HepG2 (cell line): ENCODE measurements around the gene NFE2L1. TPM values are rescaled to one million over a fixed set of nuclear protein-coding genes. Genes with fewer than 3 reads are reported as not detected.
A peak's percentile ranks its signal among the peaks of the same experiment; 100 is the strongest.

Source experiments
- BCLAF1 ChIP-seq: fragments of 450-650 bp; IDR thresholded peaks from 2 replicates; pipeline ENCODE4 v1.6.1; 2017; ENCODE audit warnings: mild to moderate bottlenecking
- CHD4 ChIP-seq: fragments of 200-600 bp; sonication (generic); IDR thresholded peaks from 2 replicates; pipeline ENCODE4 v1.7.0; 2017; ENCODE audit warnings: mild to moderate bottlenecking, low read length, borderline replicate concordance
- CSRNP1 ChIP-seq: sonication (generic); formaldehyde crosslinking; IDR thresholded peaks from 2 replicates; pipeline ENCODE4 v1.8.1; 2023; ENCODE audit warnings: mild to moderate bottlenecking, missing genetic modification reagents
- EZH2 ChIP-seq: conservative IDR thresholded peaks from 2 replicates; pipeline ENCODE4 v1.6.1; 2012; ENCODE audit warnings: mild to moderate bottlenecking, low read depth, low read length, moderate library complexity
- FOXP1 ChIP-seq, 2 experiments: fragments of 450-650 bp in 1 of 2; IDR thresholded peaks; 2 replicates each; pipeline ENCODE4 v1.6.1; 2017 to 2018; ENCODE audit warnings: antibody characterized with exemption in 1 of 2
- HDAC6 ChIP-seq: fragments of 200-600 bp; sonication (generic); IDR thresholded peaks from 2 replicates; pipeline ENCODE4 v1.7.0; 2017; ENCODE audit warnings: mild to moderate bottlenecking, antibody characterized with exemption, low read length, low read depth
- MAFF ChIP-seq: IDR thresholded peaks from 2 replicates; pipeline ENCODE4 v1.6.1; 2011; ENCODE audit warnings: low read depth, low read length, improper control_type of control experiment
- MED13 ChIP-seq: sonication (generic); formaldehyde crosslinking; IDR thresholded peaks from 2 replicates; pipeline ENCODE4 v1.5.0; 2020; ENCODE audit warnings: missing genetic modification reagents
- NAIF1 ChIP-seq: sonication (generic); formaldehyde crosslinking; IDR thresholded peaks from 2 replicates; pipeline ENCODE4 v1.5.0; 2020; ENCODE audit warnings: mild to moderate bottlenecking, missing genetic modification reagents, borderline replicate concordance
- PHF20 ChIP-seq: sonication (generic); formaldehyde crosslinking; IDR thresholded peaks from 2 replicates; pipeline ENCODE4 v1.5.0; 2020; ENCODE audit warnings: mild to moderate bottlenecking, missing genetic modification reagents
- PHF8 ChIP-seq: sonication (generic); formaldehyde crosslinking; IDR thresholded peaks from 2 replicates; pipeline ENCODE4 v1.5.0; 2020; ENCODE audit warnings: missing genetic modification reagents
- RBM39 ChIP-seq: fragments of 200-400 bp; formaldehyde crosslinking; IDR thresholded peaks from one replicate; pipeline ENCODE4 v1.6.1; 2018; ENCODE audit warnings: antibody characterized with exemption, mild to moderate bottlenecking, low read depth, low read length; ENCODE audit not compliant: poor library complexity, severe bottlenecking
- SAP130 ChIP-seq: IDR thresholded peaks from 2 replicates; pipeline ENCODE4 v1.6.1; 2016; ENCODE audit warnings: low read depth
- SCMH1 ChIP-seq: sonication (generic); formaldehyde crosslinking; IDR thresholded peaks from 2 replicates; pipeline ENCODE4 v1.9.0; 2021; ENCODE audit warnings: missing genetic modification reagents, mild to moderate bottlenecking, borderline replicate concordance
- TARDBP ChIP-seq: sonication (generic); formaldehyde crosslinking; IDR thresholded peaks from 2 replicates; pipeline ENCODE4 v1.8.0; 2022; ENCODE audit warnings: mild to moderate bottlenecking, missing genetic modification reagents
- ZMAT3 ChIP-seq: sonication (generic); formaldehyde crosslinking; conservative IDR thresholded peaks from 2 replicates; pipeline ENCODE4 v1.7.0; 2021; ENCODE audit warnings: missing genetic modification reagents
- ZNF281 ChIP-seq: sonication (generic); formaldehyde crosslinking; IDR thresholded peaks from 2 replicates; pipeline ENCODE4 v1.4.0; 2020; ENCODE audit warnings: missing genetic modification reagents, borderline replicate concordance
- ZNF430 ChIP-seq: sonication (generic); formaldehyde crosslinking; IDR thresholded peaks from 2 replicates; pipeline ENCODE4 v1.9.0; 2021; ENCODE audit warnings: mild to moderate bottlenecking, missing genetic modification reagents
- ZNF550 ChIP-seq: sonication (generic); formaldehyde crosslinking; IDR thresholded peaks from 2 replicates; pipeline ENCODE4 v1.4.0; 2020; ENCODE audit warnings: mild to moderate bottlenecking, missing genetic modification reagents, borderline replicate concordance
- ZNF737 ChIP-seq: sonication (generic); formaldehyde crosslinking; IDR thresholded peaks from 2 replicates; pipeline ENCODE4 v1.5.0; 2020; ENCODE audit warnings: missing genetic modification reagents, mild to moderate bottlenecking, borderline replicate concordance
- polyA plus RNA-seq, 8 experiments: library from polyadenylated mRNA; depleted of rRNA in 3 of 8; stranded (reverse) in 7 of 8; unstranded in 1 of 8; fragments of >200 nt; fragmentation: Illumina TruSeq in 4 of 8; extraction: Trizol in 4 of 8; gene quantifications; 2 replicates each; pipeline versions ENCODE4 v1.2.1 to v1.2.3, GENCODE V29; 2011 to 2016; ENCODE audit warnings: low read depth in 4 of 8, missing spikeins in 1 of 8, mixed read lengths in 1 of 8; ENCODE audit not compliant: insufficient read depth in 1 of 8
- total RNA-seq, 5 experiments: library from RNA; depleted of rRNA; stranded (reverse); fragments of >200 nt; fragmentation: Illumina TruSeq; extraction: Trizol; gene quantifications; 2 replicates each; pipeline ENCODE4 v1.2.3, GENCODE V29; 2016; ENCODE audit warnings: low read depth in 1 of 5

Gene NFE2L1
- total and polyA plus RNA-seq, 2 of the 13 experiments (the other 11 are each of a cell fraction or from before 2014, with no cell fraction given), result 67.0 to 234 TPM

GRCh38 chr17:48026502-48027321 lies 21.4 kb upstream of the NFE2L1 start (continued):
- TF ChIP-seq BCLAF1 (no peak), PHF20 (no peak), EZH2 (no peak), CHD4 (no peak), FOXP1 (IDR thresholded peaks at IDR 0.05) (no peak), FOXP1 (CRISPR knock-in tag; IDR thresholded peaks at IDR 0.05) (no peak), ZMAT3 (CRISPR knock-in tag) (no peak), ZNF281 (CRISPR knock-in tag) (no peak), ZNF737 (CRISPR knock-in tag) (no peak), CSRNP1 (no peak), RBM39 (peak; percentile 46), TARDBP (CRISPR knock-in tag) (no peak), ZNF550 (CRISPR knock-in tag) (no peak), PHF8 (CRISPR knock-in tag) (0 out of 2 replicates have a peak, but pooled peaks have one; percentile 24), NAIF1 (CRISPR knock-in tag) (no peak), SCMH1 (CRISPR knock-in tag) (no peak), SAP130 (CRISPR knock-in tag) (peak; percentile 59), MAFF (no peak), HDAC6 (no peak), MED13 (CRISPR knock-in tag) (no peak), ZNF430 (CRISPR knock-in tag) (no peak)
